MM.1S (cell line): ENCODE measurements around the gene PAM16.

Source experiments
- DNase-seq: peaks from one replicate; pipeline ENCODE4 v3.0.0-alpha.2; 2015
- H2AFZ ChIP-seq: fragments of 300-600 bp; sonication (generic); 2 replicates; pipeline ENCODE4 v1.6.0; 2016; ENCODE audit warnings: antibody characterized with exemption, low read length
- H3F3A ChIP-seq: fragments of 300-600 bp; sonication (generic); 2 replicates; pipeline ENCODE4 v1.6.1; 2016; ENCODE audit warnings: mild to moderate bottlenecking, antibody characterized with exemption, low read length, moderate library complexity, mixed read lengths; ENCODE audit not compliant: insufficient read depth
- H3K27ac ChIP-seq: fragments of 300-600 bp; sonication (generic); 2 replicates; pipeline ENCODE4 v1.5.1; 2016; ENCODE audit warnings: mild to moderate bottlenecking, low read length
- H3K27me3 ChIP-seq: fragments of 300-600 bp; sonication (generic); replicated peaks from 2 replicates; pipeline ENCODE4 v1.6.0; 2016; ENCODE audit warnings: low read length; ENCODE audit not compliant: insufficient read depth
- H3K36me3 ChIP-seq: fragments of 300-600 bp; sonication (generic); replicated peaks from 2 replicates; pipeline ENCODE4 v1.6.1; 2016; ENCODE audit warnings: mild to moderate bottlenecking, low read length, mixed read lengths; ENCODE audit not compliant: insufficient read depth
- H3K4me1 ChIP-seq: fragments of 300-600 bp; sonication (generic); 2 replicates; pipeline ENCODE4 v1.6.1; 2016; ENCODE audit warnings: low read length, mixed read lengths
- H3K4me2 ChIP-seq: fragments of 300-600 bp; sonication (generic); 2 replicates; pipeline ENCODE4 v1.6.0; 2016; ENCODE audit warnings: low read depth, low read length
- H3K4me3 ChIP-seq: fragments of 300-600 bp; sonication (generic); 2 replicates; pipeline ENCODE4 v1.5.1; 2016; ENCODE audit warnings: low read length, mixed read lengths
- H3K79me2 ChIP-seq: fragments of 300-600 bp; sonication (generic); 2 replicates; pipeline ENCODE4 v1.6.1; 2016; ENCODE audit warnings: mixed run types, low read length, mixed read lengths
- H3K9ac ChIP-seq: fragments of 300-600 bp; sonication (generic); 2 replicates; pipeline ENCODE4 v1.6.1; 2016; ENCODE audit warnings: low read length, mixed read lengths
- H3K9me2 ChIP-seq: fragments of 300-600 bp; sonication (generic); replicated peaks from 2 replicates; pipeline ENCODE4 v1.6.1; 2016; ENCODE audit warnings: mild to moderate bottlenecking, low read length, mixed read lengths; ENCODE audit not compliant: insufficient read depth
- H3K9me3 ChIP-seq: fragments of 300-600 bp; sonication (generic); replicated peaks from 2 replicates; pipeline ENCODE4 v1.6.1; 2016; ENCODE audit warnings: mild to moderate bottlenecking, low read length, mixed read lengths; ENCODE audit not compliant: insufficient read depth
- H4K20me1 ChIP-seq: fragments of 300-600 bp; sonication (generic); 2 replicates; pipeline ENCODE4 v1.6.1; 2016; ENCODE audit warnings: mild to moderate bottlenecking, low read length, moderate library complexity, mixed read lengths; ENCODE audit not compliant: insufficient read depth
- EZH2 ChIP-seq: fragments of 300-600 bp; sonication (generic); optimal IDR thresholded peaks from 2 replicates; pipeline ENCODE3; 2017; ENCODE audit warnings: low read depth, mild to moderate bottlenecking, antibody characterized with exemption, low read length, mixed read lengths
- EZH2phosphoT487 ChIP-seq: fragments of 300-600 bp; sonication (generic); IDR thresholded peaks from 2 replicates; pipeline ENCODE4 v1.6.1; 2018; ENCODE audit warnings: antibody characterized with exemption, low read length
- TF ChIP-seq, protein P1 (sequence below): fragments of 300-600 bp; sonication (generic); IDR thresholded peaks from 2 replicates; pipeline ENCODE4 v1.5.1; 2016; ENCODE audit warnings: antibody characterized with exemption, low read length, mixed read lengths

Gene PAM16

DNA sequence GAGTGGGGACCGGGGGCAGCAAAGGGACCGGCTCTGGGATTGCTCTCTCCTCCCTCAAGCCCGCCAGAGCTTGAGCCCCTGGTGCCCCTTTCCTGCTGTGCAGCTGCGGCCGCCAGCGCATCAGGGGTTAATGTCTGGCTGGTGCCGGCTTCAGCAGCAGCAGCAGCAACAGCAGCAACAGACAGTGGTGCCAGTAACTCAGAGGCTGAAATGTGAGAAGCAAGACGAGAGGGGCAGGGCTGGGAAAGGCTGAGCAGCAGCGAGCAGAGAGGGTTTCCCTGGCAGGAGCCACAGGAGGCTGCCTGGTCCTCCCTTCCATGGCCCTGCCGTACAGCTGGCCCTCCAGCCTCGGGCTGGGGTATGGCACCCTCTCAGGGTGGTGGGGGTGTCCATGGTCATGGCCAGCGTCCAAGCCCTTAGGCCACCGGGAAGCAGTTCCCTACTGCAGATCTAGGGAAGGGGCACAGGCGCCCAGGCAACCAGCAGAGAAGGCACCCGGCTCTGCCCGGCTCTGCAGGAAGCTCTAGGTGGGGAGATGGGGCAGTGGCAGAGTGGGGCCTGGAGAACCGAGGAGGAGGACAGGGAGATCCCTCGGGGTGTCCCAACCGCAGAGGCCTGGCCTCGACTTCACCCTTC lies 57.2 kb downstream of the PAM16 start:
- no peak overlapping the region for H3K27ac ChIP-seq
- no peaks in the 10 kb centered on the region for H3K79me2 ChIP-seq
- TF ChIP-seq, protein P1, sequence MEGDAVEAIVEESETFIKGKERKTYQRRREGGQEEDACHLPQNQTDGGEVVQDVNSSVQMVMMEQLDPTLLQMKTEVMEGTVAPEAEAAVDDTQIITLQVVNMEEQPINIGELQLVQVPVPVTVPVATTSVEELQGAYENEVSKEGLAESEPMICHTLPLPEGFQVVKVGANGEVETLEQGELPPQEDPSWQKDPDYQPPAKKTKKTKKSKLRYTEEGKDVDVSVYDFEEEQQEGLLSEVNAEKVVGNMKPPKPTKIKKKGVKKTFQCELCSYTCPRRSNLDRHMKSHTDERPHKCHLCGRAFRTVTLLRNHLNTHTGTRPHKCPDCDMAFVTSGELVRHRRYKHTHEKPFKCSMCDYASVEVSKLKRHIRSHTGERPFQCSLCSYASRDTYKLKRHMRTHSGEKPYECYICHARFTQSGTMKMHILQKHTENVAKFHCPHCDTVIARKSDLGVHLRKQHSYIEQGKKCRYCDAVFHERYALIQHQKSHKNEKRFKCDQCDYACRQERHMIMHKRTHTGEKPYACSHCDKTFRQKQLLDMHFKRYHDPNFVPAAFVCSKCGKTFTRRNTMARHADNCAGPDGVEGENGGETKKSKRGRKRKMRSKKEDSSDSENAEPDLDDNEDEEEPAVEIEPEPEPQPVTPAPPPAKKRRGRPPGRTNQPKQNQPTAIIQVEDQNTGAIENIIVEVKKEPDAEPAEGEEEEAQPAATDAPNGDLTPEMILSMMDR, result no peak
- TF ChIP-seq EZH2phosphoT487, result no peak
- no peak for TF ChIP-seq EZH2
- peaks cover 8% of the 10 kb centered on the region for H3K27me3 ChIP-seq
- no peaks in the 10 kb centered on the region for H4K20me1 ChIP-seq
- H3K9me2 ChIP-seq, result no peaks in the 10 kb centered on the region
- no peaks in the 10 kb centered on the region for H3K36me3 ChIP-seq
- no peak overlapping the region for H3K4me2 ChIP-seq
- H3K4me1 ChIP-seq, result no peaks in the 10 kb centered on the region
- no peak for DNase-seq
- H2AFZ ChIP-seq, result no peak overlapping the region
- no peak overlapping the region for H3K4me3 ChIP-seq
- H3F3A ChIP-seq, result no peaks in the 10 kb centered on the region
- no peaks in the 10 kb centered on the region for H3K9me3 ChIP-seq
- no peak overlapping the region for H3K9ac ChIP-seq

DNA sequence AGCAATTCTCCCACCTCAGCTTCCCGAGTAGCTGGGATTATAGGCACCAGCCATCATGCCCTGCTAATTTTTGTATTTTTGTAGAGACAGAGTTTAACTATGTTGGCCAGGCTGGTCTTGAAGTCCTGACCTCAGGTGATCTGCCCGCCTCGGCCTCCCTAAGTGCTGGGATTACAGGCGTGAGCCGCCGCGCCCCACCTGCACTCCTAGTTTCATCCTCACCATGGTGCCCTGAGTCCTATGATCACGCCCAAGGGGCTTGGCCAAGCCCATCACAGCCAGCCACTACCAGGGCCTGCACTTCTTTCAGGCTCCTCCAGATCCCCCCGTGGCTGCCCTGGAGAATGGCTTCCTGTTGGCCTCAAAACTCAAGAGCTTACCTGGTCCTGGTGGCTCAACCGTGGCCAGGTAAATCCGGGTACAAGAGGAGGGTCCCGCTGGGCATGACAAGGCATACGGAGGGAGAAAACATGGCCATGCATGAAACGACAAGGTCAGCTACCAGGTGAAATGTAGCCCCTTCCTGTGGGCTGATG lies 57.9 kb downstream of the PAM16 start:
- Histone ChIP-seq H3K27me3 (peaks cover 8% of the 10 kb centered on the region), H3K4me3 (no peak overlapping the region), H3K4me2 (no peak overlapping the region), H3K9ac (no peak overlapping the region), H3K79me2 (no peaks in the 10 kb centered on the region), H3K27ac (no peak overlapping the region), H2AFZ (no peak overlapping the region), H3K9me3 (no peaks in the 10 kb centered on the region), H3K4me1 (no peaks in the 10 kb centered on the region), H4K20me1 (no peaks in the 10 kb centered on the region), H3F3A (no peaks in the 10 kb centered on the region), H3K9me2 (no peaks in the 10 kb centered on the region), H3K36me3 (no peaks in the 10 kb centered on the region)
- DNase-seq, result no peak
- TF ChIP-seq EZH2, result no peak

DNA sequence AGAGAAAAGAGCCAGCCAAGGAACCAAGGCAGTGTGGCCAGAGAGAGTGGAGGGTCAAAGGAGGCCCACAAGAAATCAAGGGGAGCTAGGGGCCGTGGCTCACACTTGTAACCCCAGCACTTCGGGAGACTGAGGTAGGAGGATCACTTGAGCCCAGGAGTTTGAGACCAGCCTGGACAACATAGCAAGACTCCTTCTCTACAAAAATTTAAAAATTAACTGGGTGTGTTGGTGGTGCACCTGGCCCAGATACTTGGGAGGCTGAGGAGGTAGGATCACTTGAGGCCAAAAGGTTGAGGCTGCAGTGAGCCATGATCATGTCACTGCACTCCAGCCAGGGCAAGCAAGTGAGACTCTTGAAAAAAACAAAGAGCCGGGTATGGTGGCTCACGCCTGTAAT lies 59.4 kb downstream of the PAM16 start:
- H3K9me3 ChIP-seq, result no peaks in the 10 kb centered on the region
- H3F3A ChIP-seq, result no peaks in the 10 kb centered on the region
- no peaks in the 10 kb centered on the region for H3K4me1 ChIP-seq
- DNase-seq, result no peak
- H3K27me3 ChIP-seq, result peaks cover 8% of the 10 kb centered on the region
- no peak overlapping the region for H3K4me2 ChIP-seq
- no peaks in the 10 kb centered on the region for H4K20me1 ChIP-seq
- H3K36me3 ChIP-seq, result no peaks in the 10 kb centered on the region
- H3K27ac ChIP-seq, result no peak overlapping the region
- no peak overlapping the region for H3K9ac ChIP-seq
- no peak for TF ChIP-seq EZH2phosphoT487
- TF ChIP-seq, protein P1, result no peak
- no peak for TF ChIP-seq EZH2
- no peaks in the 10 kb centered on the region for H3K9me2 ChIP-seq
- no peak overlapping the region for H3K4me3 ChIP-seq
- no peaks in the 10 kb centered on the region for H3K79me2 ChIP-seq
- H2AFZ ChIP-seq, result no peak overlapping the region
